GM23338 (cell line): Measurements from ENCODE around the gene LINC00632. TPM values are rescaled to one million over a fixed set of nuclear protein-coding genes. Genes with fewer than 3 reads are reported as not detected.

Source experiments
- polyA plus RNA-seq: library from polyadenylated mRNA; unstranded; fragments of >200 nt; fragmentation: Nextera tagmentation; extraction: Ambion mirVana; gene quantifications from 2 replicates; pipeline ENCODE4 v1.2.1, GENCODE V29; 2016
- total RNA-seq: library from RNA; depleted of rRNA; stranded (reverse); fragments of >200 nt; shearing (Covaris generic); gene quantifications from 2 replicates; pipeline ENCODE4 v1.2.3, GENCODE V29; 2014; rRNA removed

Gene LINC00632
- total and polyA plus RNA-seq, 2 experiments from 2014 or later: 10.9 to 25.2 TPM

Other genes with a start within 250 kb of the LINC00632 start
- 23.3 and 25.4 TPM in 2 replicates for gene SOX3, start 204.7 kb upstream of the LINC00632 start, total RNA-seq
- 9.8 and 10.3 TPM in 2 replicates for gene SOX3, start 204.7 kb upstream of the LINC00632 start, polyA plus RNA-seq